Stimulated activated CD8-positive, alpha-beta memory T cell treated with anti-CD3 and anti-CD28 coated beads, Interleukin-4, amount 100 ng/mL, for 4 hours (primary cell): ENCODE data around the gene AGPAT2.
"Not testable (repeated sequence)": the region's sequence is repeated elsewhere in the genome, so short reads cannot be mapped to it uniquely, and the experiment has no call there.

ENCODE experiments used
- DNase-seq, 2 donors: peaks; one replicate each; pipeline ENCODE4 v3.0.0-alpha.2; 2020; ENCODE audit warnings: low read depth in 2 of 2, low spot score in 1 of 2

AGPAT2 gene

GRCh38 chr9:136720898-136721338, 33.7 kb upstream of the AGPAT2 start:
- no peak for DNase-seq

DNA sequence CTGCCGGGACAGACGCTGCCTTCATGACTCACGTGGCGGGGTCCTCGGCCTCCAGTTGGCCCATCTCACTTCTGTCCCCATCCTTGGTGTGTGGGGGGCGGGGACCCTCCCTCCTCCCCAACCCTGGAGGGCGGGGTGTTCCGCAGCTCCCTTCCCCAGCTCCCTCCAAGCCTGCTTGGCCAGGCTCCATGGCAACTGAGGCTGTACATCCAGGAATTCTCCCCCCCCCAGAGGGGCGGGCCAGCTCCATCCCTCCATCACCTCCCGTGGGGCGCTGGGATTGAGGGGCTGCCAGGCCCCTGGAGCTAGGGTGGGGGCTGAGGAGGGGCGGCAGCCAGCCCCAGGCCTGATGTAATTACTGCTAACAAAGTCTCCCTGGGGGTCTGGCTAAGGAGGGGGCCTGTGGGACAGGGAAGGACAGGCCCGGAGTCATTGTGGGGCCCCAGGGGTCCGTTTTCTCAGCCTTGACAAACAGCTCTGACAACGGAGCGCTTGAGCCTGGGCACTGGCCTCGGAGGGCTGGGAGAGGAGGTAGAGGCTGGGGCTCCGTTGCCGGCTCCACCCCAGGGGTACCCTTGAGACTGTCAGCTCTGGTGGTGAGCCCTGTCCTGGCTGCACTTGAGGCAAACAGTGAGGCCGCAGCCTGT, 33.1 kb upstream of the AGPAT2 start:
- DNase-seq: no peak

GRCh38 chr9:136719195-136719880, 32.1 kb upstream of the AGPAT2 start:
- no peak for DNase-seq

GRCh38 chr9:136718345-136719194, 31.3 kb upstream of the AGPAT2 start:
- no peak for DNase-seq

GRCh38 chr9:136717399-136717798, 30.1 kb upstream of the AGPAT2 start:
- DNase-seq: no peak

GRCh38 chr9:136714893-136715274, 27.6 kb upstream of the AGPAT2 start:
- DNase-seq: no peak

DNA sequence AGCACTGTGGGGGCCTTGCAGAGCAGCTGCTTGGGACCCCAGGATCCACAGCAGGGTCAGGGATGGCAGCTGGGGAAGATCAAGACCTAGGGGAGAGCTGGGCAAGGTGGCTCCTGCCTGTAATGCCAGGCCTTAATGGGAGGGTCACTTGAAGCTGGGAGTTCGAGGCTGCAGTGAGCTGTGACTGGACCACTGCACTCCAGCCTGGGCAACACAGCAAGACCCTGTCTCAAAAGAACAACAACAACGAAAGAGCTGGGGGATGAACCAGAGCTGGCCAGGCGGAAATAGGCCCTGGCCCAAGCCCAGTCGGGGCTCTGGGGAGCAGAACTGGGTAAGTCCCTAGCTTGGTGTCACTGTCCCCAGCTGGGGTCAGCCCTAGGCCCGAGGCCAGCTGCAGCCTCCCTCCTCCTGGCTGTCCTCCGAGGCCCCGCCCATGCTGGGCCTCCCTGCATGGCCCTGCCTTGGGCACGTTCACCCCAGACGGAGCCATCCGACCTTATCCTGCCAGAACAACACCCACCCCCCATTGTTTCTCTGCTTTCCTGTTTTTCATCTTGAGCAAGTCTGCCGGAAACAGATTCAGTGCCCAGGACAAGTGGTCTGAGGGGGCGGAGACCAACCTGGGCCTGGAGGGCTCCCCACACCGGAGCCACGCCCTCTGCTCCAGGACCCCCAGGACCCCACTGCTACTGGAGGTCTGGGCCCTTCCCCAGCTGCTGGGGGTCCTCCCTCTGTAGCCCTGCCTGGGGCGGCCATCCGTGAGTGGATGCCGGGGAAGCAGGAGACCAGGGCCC, 27.0 kb upstream of the AGPAT2 start:
- no peak for DNase-seq

DNA sequence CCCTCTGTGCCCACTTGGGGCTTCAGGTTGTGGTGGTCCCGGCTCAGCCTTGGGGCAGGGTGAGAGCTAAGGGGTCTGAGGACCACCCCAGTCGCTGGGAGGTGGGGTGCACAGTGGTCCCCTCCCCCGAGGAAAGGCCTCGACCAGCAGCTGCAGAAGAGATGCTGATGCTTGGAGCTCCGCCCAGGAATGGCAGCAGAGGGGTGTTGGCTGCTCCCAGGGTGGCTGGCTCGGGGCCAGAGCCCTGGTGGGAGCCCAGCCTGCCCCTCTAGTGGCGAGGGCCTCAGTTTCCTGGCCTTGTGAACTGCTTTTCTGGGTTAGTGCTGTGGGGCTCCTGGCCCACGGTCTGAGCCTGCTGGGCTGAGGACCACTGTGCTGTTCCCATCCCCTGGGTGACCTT, 26.3 kb upstream of the AGPAT2 start:
- no peak for DNase-seq

DNA sequence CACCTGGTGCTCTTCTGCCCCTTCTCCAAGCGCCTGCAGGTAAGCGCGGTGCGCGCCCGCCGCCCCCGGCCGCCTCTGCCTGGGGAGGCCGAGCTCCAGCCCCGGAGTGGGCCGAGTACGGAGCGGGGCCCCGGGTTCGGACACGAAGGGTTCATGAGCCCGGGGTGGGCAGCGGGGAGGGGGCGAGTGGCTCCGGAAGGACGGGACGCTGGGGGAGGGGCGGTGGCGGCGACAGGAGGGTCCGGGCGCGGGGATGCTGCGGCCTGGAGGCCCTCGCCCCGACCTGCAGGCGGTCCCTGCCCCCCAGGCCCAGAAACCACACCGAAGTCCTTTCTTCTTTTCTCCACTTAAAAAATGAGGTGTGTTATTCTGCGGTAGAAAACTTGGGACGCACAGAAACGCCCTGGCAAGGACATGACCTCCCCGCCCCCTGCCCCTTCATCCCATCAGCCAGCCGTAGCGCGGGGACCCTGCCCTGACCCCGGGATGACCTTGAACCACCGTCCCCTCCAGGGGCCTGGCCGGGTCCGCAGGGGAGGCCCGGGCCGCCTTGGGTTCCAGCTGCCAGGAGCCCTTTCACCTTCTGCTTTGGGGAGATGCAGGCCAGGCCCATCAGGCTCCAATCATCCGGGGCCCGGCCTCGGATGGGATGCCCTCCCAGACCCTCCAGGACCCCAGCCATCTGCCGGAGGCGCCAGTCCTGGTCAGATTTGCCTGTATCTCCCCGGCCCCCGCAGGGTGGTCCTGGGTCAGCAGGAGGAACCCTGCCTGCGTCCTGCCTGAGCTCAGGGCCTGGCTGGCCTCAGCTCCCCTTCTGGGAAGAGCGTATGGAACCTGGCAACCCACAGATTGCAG, 25.7 kb upstream of the AGPAT2 start:
- no peak for DNase-seq

DNA sequence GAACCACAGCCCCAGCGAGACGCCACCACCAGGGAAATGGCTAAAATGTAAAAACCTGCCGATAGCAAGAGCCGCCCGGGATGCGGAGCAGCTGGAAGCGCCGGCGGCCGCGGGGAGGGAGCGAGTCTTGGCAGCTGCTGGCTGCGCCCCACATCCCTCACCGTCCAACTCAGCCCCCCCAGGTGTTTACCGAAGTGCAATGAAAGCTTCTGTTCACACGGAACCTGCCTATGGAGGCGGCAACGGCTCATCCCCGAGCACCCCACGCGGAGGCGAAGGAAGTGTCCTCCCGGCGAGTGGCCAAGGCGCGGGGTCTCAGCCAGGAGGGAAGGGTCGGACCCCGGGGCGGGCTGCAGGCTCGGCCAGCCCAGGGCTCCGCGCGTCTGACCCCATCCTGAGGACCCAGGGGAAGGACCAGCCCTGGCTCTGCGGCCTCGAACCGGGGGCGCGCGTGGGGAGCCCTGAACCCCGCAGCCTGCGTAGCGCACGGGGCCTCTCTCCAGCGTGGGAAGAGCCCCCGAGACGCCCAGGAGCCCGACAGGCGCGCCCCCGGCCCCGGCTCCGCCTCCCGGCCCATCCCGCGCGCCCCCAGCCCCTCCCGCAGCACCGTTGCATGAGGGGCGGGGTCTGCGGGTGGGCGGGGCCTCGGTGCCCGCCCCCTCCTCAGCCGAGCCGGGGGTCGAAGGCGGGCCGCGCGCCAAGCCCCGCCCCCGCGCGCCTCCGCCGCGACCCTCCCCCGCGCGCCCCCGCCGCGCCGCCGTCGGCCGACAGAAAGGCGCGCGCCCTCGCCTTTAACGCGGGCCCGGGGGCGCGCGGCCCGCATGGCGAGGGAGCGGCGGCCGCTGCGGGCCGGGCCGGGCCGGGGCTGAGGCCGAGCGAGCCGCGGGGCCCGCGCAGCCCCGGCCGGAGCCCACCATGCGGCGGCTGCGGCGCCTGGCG, 24.8 kb upstream of the AGPAT2 start, which contains the start of gene DIPK1B:
DIPK1B (plus strand) TSS at position 822 of the 939 bp plus-strand sequence; CDS start at position 916, 94 bp downstream.
- DNase-seq: no peak

GRCh38 chr9:136711219-136711648, 24.0 kb upstream of the AGPAT2 start:
- DNase-seq: not testable (repeated sequence)

- DNase-seq: no peak
Observed at GRCh38 chr9:136710543-136710942, 23.3 kb upstream of the AGPAT2 start.

DNA sequence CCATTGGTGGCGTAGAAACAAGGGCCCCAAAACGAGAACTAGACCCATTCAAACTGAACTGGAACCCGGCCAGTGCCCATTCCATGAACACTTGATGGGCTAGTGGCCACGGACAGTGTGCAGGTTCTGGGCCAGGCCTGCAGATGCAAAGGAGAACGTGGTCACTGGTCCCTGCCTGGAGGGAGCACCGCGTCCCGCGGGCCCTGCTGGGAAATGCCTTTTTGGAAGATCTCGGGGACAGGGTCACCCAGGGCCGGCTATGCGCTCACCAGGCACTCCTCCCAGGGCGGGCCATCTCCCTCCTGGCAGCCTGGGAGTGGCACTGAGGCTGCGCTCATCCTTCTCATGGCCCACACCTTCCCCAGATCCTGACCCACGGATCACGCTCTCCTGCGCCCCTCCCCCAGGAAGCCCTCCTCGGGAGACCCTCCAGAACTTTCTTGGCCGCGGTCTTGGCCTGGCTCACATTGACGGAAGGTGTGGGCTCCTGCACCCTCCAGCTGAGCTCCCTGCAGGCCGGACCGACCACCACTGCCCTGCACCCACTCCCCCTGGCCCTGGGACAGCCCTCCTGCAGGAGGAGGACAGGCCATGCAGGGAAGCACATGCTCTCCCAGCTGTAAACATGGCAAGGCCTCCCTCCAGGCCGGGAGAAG, 22.3 kb upstream of the AGPAT2 start:
- DNase-seq: no peak

DNA sequence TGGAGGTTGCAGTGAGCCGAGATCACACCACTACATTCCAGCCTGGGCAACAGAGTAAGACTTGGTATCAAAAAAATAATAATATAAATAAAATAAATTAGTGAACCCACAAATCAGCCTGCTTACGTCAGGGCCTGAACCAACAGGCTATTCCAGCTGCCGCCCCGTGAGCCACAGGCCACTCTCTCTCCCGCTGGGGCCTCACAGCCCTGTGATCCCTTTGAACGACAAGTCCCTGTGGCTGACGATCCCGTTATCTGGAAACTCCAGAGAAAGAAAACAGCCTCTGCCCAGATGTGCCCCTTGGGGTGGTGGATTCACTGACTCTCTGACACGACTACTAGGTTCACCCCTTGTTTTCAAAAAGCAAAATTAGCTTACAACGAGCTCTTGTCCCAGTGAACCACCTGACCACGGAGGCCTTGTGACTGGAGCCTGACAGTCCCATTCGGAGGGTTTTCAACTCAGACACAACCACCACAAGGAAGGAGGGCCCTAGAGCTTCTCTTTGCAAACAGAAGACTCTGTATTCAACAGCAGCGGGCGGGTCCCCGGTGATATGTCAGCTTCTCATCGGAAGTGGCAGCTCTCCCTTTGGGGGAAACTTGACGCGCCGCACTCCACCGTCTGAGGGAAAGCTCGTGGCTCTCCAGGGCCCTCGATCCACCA, 20.7 kb upstream of the AGPAT2 start:
- no peak for DNase-seq

- no peak for DNase-seq
Observed at GRCh38 chr9:136707011-136707410, 19.8 kb upstream of the AGPAT2 start.

- DNase-seq: no peak
Observed at GRCh38 chr9:136705564-136705963, 18.3 kb upstream of the AGPAT2 start.

DNA sequence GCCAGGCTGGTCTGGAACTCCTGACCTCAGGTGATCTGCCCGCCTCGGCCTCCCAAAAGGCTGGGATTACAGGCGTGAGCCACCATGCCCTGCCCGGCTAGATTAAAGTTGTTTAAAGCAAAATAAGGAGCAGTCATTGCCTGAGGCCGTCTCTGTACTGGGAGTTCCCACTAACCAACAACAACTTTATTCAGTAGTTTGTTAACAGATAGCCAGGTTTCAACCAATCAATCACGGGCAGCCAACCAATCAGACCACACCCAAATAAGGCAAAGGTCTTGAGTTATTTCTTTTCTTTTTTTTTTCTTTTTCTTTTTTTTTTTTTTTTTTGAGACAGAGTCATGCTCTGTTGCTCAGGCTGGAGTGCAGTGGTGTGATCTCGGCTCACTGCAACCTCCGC, 17.5 kb upstream of the AGPAT2 start:
- DNase-seq: not testable (repeated sequence)

DNA sequence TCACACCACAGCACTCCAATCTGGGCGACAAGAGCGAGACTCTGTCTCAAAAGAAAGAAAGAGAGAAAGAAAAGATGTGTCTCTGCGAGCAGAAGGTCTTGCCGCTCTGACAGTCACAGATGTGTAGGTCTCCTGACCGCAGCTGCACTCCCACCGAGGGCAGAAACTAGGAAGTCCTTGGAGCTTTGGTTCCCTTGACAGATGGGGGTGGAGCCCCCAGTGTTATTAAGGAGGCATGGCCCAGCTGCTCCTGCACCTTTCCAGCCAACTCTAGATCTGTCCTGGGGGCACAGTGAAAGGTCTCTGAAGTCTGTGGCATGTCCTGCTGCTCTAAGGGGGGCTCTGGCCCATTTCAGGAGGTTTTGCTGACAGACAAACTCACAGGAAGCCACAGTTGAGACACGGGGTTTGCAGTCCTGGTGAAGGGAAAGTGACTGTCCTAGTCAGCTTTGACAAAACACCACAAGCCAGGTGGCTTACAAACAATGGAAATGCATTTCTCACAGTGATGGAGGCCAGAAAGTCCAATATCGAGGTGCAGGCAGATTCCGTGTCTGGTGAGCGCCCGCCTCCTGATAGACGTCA, 16.1 kb upstream of the AGPAT2 start:
- no peak for DNase-seq
